ENCODE measurements around the gene SHFL.

GRCh38 chr19:10096615-10096963 lies 10.5 kb downstream of the SHFL start:
- TF ChIP-seq POLR2A (IDR thresholded peaks at IDR 0.05): no peak
- TF ChIP-seq, protein P1, sequence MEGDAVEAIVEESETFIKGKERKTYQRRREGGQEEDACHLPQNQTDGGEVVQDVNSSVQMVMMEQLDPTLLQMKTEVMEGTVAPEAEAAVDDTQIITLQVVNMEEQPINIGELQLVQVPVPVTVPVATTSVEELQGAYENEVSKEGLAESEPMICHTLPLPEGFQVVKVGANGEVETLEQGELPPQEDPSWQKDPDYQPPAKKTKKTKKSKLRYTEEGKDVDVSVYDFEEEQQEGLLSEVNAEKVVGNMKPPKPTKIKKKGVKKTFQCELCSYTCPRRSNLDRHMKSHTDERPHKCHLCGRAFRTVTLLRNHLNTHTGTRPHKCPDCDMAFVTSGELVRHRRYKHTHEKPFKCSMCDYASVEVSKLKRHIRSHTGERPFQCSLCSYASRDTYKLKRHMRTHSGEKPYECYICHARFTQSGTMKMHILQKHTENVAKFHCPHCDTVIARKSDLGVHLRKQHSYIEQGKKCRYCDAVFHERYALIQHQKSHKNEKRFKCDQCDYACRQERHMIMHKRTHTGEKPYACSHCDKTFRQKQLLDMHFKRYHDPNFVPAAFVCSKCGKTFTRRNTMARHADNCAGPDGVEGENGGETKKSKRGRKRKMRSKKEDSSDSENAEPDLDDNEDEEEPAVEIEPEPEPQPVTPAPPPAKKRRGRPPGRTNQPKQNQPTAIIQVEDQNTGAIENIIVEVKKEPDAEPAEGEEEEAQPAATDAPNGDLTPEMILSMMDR (IDR thresholded peaks at IDR 0.05 in 4 of 5, conservative IDR thresholded peaks at IDR 0.05 in 1 of 5): no peak

Measured in gastrocnemius medialis (tissue), 4 donors.